Right lobe of liver (tissue), 6 donors: ENCODE results near the gene AOC2. TPM values are rescaled to one million over a fixed set of nuclear protein-coding genes. Genes with fewer than 3 reads are reported as not detected.

Experiments
- ATAC-seq, 4 donors: fragments of 200-7000 bp; cut with Tn5 transposase; one replicate each; pipeline ENCODE4 v1.9.1; 2020; ENCODE audit warnings: mild to moderate bottlenecking in 4 of 4, moderate library complexity in 4 of 4
- DNase-seq, 3 donors: peaks; one replicate each; pipeline ENCODE4 v3.0.0-alpha.2; 2020
- H3K27ac ChIP-seq, 3 donors: fragments of 200-600 bp; one replicate each; pipeline ENCODE4 v1.8.0; 2022
- H3K27me3 ChIP-seq, 2 donors: fragments of 200-600 bp; one replicate each; pipeline ENCODE4 v1.8.0; 2022
- H3K36me3 ChIP-seq, 4 donors: fragments of 200-600 bp; sonication (generic) in 1 of 4; one replicate each; pipeline versions ENCODE4 v1.5.1 to v1.8.0; 2017 to 2022; ENCODE audit warnings: control low read depth in 1 of 4
- H3K4me1 ChIP-seq, 4 donors: fragments of 200-600 bp; sonication (generic) in 1 of 4; one replicate each; pipeline versions ENCODE4 v1.5.1 to v1.8.0; 2017 to 2022; ENCODE audit warnings: control low read depth in 1 of 4
- H3K4me3 ChIP-seq, 3 donors: fragments of 200-600 bp; one replicate each; pipeline ENCODE4 v1.8.0; 2022
- H3K9me3 ChIP-seq, 4 donors: fragments of 200-600 bp; sonication (generic) in 1 of 4; one replicate each; pipeline versions ENCODE4 v1.5.1 to v1.8.0; 2017 to 2022; ENCODE audit warnings: control low read depth in 1 of 4
- POLR2A ChIP-seq: fragments of 450-650 bp; IDR thresholded peaks from one replicate; pipeline ENCODE4 v1.6.1; 2017; ENCODE audit warnings: antibody characterized with exemption, mild to moderate bottlenecking
- WGBS: methylation state at CpG from one replicate; pipeline ENCODE4 v1.1.6; 2018; ENCODE audit warnings: low coverage, low lambda C conversion rate; ENCODE audit not compliant: insufficient coverage; ENCODE audit errors: missing lambda C conversion rate; 5-methylcytosine and 5-hydroxymethylcytosine counted together
- intact Hi-C, 2 donors: fragments of 100-400 bp; cut with DNase I; formaldehyde crosslinking; loops; one replicate each; pipeline versions ENCODE4 v1.11.2 to v1.14.1; 2022
- long read RNA-seq: library from polyadenylated mRNA; unstranded; transcript quantifications from one replicate; pipeline ENCODE4 v2.0.0, GENCODE V29; 2019
- total RNA-seq, 6 experiments: library from RNA; depleted of rRNA in 2 of 6; stranded (reverse); fragments of >200 nt in 2 of 6; fragmentation: NEBNext Ultra II Directional in 3 of 6; extraction: Animal tissue kit (Norgen Biotek cat#: 25700) in 3 of 6; gene quantifications; one replicate each; pipeline versions ENCODE4 v1.1.0 to v1.2.4, GENCODE V29; 2016 to 2023
- TF ChIP-seq, protein P1 (sequence below), 4 donors: fragments of 200-600 bp in 3 of 4; fragments of 450-650 bp in 1 of 4; IDR thresholded peaks; one replicate each; pipeline versions ENCODE4 v1.5.1 to v1.8.0; 2016 to 2022; ENCODE audit warnings: antibody characterized with exemption in 4 of 4, mild to moderate bottlenecking in 2 of 4
- donor health status: DM: no; HTN: yes; CAD: no.
- donor health status: DM: no; HTN: no; CAD: no.
- donor health status: DM: no; HTN: no; CAD: no.
- donor health status: DM: no; HTN: yes; CAD: no.
- donor health status: DM: no; HTN: yes; CAD: no.

Gene AOC2
- 1 to 10 TPM in 4 of 6 experiments, under 1 TPM in 2; 0.62 to 2.0 (median 1.4) TPM for total RNA-seq
- long read RNA-seq = 0 reads

DNA sequence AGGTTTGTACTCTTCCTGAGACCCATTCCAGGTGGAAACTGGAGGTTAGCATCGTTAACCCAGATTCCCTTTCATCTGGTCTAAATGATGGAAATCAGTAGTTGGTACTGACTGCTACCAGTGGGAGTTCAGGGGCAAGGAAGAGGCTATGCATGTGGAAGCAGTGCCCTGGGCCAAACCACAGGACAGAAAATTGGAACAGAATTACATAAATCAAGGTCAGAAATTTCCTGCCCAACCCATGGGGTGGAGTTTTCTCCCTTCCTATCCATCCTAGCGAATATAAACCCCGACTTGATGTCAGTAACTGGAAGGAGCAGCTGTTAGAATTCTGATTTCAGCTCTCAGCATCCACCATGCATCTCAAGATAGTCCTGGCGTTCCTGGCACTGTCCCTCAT is at the start of gene AOC2:
AOC2 (plus strand) TSS at position 310 of the 400 bp plus-strand sequence; CDS start at position 357, 47 bp downstream.
- no peak for DNase-seq
- no peak within 1 kb of the TSS for H3K27ac ChIP-seq
- peaks cover 3 to 57% (median 14%) of the 10 kb centered on the region in 4 donors for H3K36me3 ChIP-seq

DNA sequence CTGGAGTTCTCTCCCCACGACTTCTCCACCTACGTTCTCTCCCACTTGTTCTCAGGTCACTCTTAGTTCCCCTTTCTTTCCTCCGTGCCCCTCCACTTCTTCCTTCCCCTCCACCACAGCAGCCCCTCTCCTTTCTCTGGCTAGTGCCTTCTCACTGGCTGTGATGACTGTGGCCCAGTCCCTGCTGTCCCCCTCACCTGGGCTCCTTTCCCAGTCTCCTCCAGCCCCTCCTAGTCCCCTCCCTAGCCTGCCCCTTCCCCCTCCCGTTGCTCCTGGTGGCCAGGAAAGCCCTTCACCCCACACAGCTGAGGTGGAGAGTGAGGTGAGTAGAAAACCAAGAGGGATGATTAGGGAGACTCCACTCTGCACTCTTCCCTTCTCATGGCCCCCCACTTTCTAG is 49.3 kb upstream of the AOC2 start:
- H3K4me1 ChIP-seq = peaks cover 0 to 19% (median 2%) of the 10 kb centered on the region in 4 donors
- ATAC-seq = no peak
- no peaks in the 10 kb centered on the region for H3K36me3 ChIP-seq
- 56% methylated on average over 4 of the region's 4 CpGs for WGBS
- no peak overlapping the region for H3K4me3 ChIP-seq
- no peak overlapping the region for H3K27ac ChIP-seq
- TF ChIP-seq, protein P1, sequence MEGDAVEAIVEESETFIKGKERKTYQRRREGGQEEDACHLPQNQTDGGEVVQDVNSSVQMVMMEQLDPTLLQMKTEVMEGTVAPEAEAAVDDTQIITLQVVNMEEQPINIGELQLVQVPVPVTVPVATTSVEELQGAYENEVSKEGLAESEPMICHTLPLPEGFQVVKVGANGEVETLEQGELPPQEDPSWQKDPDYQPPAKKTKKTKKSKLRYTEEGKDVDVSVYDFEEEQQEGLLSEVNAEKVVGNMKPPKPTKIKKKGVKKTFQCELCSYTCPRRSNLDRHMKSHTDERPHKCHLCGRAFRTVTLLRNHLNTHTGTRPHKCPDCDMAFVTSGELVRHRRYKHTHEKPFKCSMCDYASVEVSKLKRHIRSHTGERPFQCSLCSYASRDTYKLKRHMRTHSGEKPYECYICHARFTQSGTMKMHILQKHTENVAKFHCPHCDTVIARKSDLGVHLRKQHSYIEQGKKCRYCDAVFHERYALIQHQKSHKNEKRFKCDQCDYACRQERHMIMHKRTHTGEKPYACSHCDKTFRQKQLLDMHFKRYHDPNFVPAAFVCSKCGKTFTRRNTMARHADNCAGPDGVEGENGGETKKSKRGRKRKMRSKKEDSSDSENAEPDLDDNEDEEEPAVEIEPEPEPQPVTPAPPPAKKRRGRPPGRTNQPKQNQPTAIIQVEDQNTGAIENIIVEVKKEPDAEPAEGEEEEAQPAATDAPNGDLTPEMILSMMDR (IDR thresholded peaks at IDR 0.05) = no peak
- no peak for TF ChIP-seq POLR2A
- H3K9me3 ChIP-seq = no peaks in the 10 kb centered on the region
- H3K27me3 ChIP-seq = no peaks in the 10 kb centered on the region
- DNase-seq = no peak
- intact Hi-C loops = no loop called here

More for the DNA sequence above, at the start of gene AOC2:
- WGBS = 23% methylated on average over 2 of the region's 4 CpGs
- TF ChIP-seq, protein P1 (IDR thresholded peaks at IDR 0.05) = no peak
- TF ChIP-seq POLR2A = no peak
- Histone ChIP-seq H3K4me1 (peaks cover 0 to 2% (median under 1%) of the 10 kb centered on the region in 4 donors), H3K4me3 (no peak within 1 kb of the TSS), H3K9me3 (no peaks in the 10 kb centered on the region), H3K27me3 (no peaks in the 10 kb centered on the region)
- ATAC-seq = no peak
- intact Hi-C loops = loop anchor here in 1 of 2 donors (5.0 kb wide), 1 partner anchor 88 kb away; no protein-coding TSS in a partner anchor

- Histone ChIP-seq H3K4me1 (peaks cover 0 to 19% (median 2%) of the 10 kb centered on the region in 4 donors), H3K36me3 (no peaks in the 10 kb centered on the region), H3K9me3 (no peaks in the 10 kb centered on the region), H3K27ac (no peak overlapping the region), H3K27me3 (no peaks in the 10 kb centered on the region), H3K4me3 (no peak overlapping the region)
- intact Hi-C loops = no loop called here
- no peak for DNase-seq
- TF ChIP-seq, protein P1 (IDR thresholded peaks at IDR 0.05) = no peak
- TF ChIP-seq POLR2A = no peak
- 87% methylated on average over 7 of the region's 10 CpGs for WGBS
- ATAC-seq = no peak
Observed at GRCh38 chr17:42795465-42795864, 48.9 kb upstream of the AOC2 start.

- H3K4me1 ChIP-seq = peaks cover 0 to 19% (median 2%) of the 10 kb centered on the region in 4 donors
- WGBS = 100% methylated on average over 3 of the region's 18 CpGs
- H3K9me3 ChIP-seq = no peaks in the 10 kb centered on the region
- H3K27ac ChIP-seq = no peak overlapping the region
- no peak for TF ChIP-seq POLR2A
- TF ChIP-seq, protein P1 (IDR thresholded peaks at IDR 0.05) = no peak
- H3K36me3 ChIP-seq = no peaks in the 10 kb centered on the region
- no peaks in the 10 kb centered on the region for H3K27me3 ChIP-seq
- ATAC-seq (no peak), DNase-seq (no peak)
- no peak overlapping the region for H3K4me3 ChIP-seq
- intact Hi-C loops = no loop called here
Observed at GRCh38 chr17:42796066-42796758, 48.2 kb upstream of the AOC2 start.
